HG02981 (cell line): ENCODE measurements around the gene NR2C2.
A peak's percentile ranks its signal among the peaks of the same experiment; 100 is the strongest.

Experiments
- ATAC-seq: cut with Tn5 transposase; IDR thresholded peaks from one replicate; pipeline ENCODE4 v1.9.1; 2021; ENCODE audit warnings: mild to moderate bottlenecking, moderate library complexity; ENCODE audit not compliant: unreplicated experiment

NR2C2 gene

DNA sequence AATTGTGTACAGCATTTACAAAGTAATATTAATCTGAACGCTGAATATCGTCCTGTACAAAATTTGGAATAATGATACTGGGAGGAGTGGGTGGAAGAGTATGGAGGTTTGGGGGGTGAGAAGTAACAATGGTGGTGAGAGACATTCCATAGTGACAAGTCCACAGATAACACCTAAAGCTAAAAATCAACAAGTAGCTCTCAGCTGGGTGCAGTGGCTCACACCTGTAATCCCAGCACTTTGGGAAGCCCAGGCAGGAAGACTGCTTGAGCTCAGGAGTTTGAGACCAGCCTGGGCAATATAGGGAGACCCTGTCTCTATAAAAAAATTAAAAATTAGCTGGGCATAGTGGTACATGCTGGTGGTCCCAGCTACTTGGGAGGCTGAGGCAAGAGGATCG, 112.6 kb downstream of the NR2C2 start:
- ATAC-seq, result no peak

DNA sequence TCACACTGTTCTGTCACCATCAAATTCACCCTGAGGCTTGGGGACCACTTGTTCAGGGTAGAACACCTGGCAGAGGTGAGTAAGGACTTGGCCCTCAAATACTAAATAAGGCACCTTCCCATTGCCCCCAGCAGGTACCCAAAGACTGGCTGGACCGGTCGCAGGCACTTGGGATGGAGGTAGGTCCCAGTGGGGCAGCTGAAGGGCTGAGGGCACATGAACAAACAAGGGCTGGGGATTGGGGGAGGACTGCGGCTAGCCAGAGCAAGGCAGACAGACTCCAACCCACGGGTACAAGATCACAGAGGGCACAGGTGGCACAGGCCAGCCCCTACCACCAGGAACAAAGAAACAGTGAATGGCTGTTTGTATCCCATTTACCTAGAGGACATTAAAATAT, 115.9 kb downstream of the NR2C2 start:
- no peak for ATAC-seq

DNA sequence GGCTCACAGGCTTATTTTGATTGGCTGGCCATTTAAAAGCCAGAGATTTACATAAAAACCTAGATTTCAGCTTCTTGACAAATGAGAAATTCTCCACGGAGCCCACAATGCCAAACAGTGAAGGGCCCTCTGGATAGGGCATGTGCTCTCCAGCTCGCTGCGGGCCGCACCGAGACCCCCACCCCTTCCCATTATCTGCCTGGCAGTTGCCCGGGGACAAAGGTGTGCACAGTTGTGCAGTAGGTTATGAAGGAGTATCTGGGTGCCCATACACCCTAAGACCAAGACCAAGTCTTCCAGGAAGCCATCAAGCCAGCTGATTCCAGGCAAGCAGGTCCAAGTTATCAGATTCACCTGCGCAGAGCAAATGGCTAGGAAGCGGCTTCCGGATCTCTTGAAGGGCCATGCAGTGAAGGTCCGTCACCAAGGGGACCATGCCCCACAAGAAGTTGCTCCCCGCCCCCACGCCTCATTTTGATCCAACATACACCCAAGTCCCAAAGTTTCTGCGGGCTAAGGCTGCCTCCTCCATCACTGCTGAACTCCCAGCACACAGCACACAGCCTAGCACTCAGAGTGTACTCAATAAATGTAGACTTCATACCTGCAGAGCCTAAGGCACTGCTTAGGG, 116.4 kb downstream of the NR2C2 start:
- ATAC-seq, result no peak

DNA sequence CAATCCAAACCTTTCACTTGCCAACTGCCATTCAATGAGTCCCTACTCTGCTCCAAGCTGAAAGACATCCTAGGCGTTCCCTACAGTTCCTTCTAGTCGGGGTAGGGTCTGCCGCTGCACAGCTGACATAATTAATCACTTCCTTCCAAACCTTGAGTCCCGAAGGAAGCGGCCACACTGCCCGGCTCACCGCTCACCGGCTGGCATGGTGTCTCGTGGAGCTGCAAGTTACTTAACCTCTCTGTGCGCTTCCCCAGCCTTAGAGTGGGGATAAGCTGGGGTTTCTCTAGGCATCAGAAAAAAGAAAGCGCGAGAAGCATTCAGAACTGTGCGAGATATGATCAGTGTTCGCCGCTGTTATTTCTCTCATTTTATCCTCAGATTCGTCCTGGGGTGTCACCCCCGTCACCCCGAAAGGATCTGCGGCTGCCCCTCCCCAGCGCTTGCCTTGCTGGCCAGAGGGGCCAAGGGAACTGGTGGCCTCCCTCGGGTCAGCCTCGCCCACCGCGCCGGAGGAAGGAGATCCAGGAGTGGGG, 117.0 kb downstream of the NR2C2 start:
- peak; percentile 14 for ATAC-seq

DNA sequence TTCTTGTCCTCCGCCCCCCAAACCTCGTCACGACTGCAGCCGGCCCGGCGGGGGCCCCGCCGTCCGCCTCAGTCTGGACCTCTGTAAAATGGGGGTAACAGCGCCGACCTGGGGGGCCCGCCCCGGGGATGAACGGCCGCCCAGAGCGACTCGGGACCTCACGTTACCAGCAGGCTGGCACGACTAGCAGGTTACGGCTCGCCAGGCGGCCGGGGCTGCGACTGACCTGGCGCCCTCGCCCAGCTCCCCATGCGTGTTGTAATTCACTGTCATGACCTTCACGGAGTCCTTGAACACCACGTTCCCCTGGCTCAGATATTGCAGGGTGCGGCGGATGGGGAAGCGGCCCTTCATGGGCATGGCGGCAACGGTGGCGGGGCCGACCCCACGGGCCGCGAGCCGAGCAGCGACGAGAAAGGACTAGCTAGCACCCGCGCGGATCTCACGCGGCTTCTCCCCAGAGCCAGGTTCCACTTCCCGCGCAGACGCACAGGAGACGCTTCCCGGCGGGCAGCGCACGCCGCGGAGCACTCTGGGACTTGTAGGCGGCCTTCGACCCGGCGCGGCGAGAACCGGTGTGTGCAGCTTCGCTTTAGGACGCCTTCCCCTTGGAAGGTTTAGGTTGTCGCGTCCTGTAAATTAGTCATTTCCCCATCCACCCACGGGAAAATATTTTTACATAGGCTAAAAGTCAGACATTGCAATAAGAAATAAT, 117.6 kb downstream of the NR2C2 start, which contains the start of gene MRPS25:
MRPS25 (minus strand) TSS at position 481 of the 715 bp plus-strand sequence; CDS start at position 360, 121 bp downstream.
- peak; percentile 97 for ATAC-seq

DNA sequence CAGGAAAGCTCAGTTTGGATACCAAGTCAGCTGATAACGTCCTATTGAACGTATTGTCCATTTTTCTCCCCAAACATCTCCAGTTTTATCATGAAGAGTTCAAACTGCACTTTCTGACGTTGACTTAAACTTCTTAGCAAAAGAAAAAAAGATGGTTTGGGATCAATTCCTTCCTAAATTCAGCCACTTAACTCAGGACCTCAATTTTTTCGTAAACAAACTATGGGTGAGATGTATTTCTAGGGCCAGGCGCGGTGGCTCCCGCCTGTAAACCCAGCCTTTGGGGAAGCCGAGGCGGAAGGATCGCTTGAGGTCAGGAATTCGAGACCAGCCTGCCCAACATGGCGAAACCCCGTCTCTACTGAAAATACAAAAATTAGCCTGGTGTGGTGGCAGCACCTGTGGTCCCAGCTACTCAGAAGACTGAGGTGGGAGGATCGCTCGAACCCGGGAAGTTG, 118.2 kb downstream of the NR2C2 start:
- no peak for ATAC-seq

DNA sequence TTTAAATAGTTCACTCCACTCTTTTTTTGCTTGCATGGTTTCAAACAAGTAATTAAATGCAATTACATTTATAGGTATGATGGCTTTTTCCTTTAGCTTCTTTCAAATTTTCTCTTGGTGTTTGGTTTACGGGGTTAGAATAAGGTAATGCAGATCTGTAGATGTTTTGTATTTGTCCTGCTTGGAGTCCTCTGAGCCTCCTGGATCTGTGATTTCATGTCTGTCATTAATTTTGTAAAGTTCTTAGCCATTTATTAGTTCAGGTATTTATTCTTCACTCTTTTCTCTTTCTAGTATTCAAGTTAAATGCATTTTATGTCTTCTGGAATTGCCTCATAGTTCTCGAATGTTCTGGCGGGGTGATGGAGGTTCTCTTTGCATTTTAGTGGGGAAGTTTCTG, 119.1 kb downstream of the NR2C2 start:
- ATAC-seq, result no peak

DNA sequence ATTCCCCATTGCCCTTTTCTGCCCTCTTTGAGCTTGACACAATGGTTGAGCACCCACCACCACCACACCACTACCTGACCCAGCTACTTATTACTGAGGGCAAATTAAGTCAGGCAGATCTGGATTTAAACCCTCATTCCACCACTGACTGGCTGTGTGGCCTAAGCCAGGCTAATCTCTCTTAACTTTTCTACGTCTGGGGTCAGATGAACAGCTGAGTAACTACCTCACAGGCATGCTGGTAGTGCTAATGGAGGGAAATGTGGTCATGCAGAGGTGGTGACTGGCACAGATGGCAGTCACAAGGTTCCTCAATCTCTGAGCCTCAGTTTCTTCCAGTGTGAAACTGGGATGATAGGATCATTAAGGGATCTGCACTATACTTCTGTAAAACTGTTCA, 122.1 kb downstream of the NR2C2 start:
- ATAC-seq, result no peak

DNA sequence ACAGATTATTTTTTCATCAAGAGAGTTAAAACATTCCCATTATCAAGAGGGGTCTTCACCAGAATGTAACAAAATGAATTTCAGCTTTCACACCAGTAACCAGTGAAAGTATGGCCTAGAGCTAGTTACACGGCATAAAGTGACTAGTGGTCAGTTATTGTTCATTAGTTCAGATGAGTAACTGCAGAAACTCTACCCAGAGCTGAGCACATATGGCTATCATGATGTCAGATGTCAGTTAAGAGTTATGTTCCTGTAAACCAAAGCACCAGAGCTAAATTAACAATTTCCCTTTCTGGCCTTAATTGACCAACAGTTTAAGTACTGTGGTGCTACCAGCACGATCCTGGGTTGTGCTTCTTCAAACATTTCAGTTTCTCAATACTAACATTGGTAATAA, 124.3 kb downstream of the NR2C2 start:
- no peak for ATAC-seq

DNA sequence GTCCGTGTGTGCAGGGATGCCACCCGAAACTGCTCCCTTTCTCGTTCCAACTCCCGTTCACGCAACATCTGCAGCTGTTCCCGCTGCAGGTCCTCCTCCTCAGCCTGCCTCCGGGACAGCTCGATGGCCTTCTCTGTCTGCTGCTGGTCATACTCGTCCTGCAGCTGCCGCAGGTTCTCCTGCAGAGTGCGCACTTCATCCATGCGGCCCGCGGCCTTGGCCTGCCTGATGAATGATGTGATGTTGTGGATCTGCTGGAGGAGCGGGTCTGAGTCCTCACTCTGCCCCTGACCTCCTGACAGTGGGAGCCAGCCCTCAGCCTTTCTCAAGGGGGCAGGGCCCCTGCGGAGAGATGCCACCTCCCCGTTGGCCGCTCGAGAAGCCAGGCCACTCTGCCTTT, 127.1 kb downstream of the NR2C2 start:
- no peak for ATAC-seq

DNA sequence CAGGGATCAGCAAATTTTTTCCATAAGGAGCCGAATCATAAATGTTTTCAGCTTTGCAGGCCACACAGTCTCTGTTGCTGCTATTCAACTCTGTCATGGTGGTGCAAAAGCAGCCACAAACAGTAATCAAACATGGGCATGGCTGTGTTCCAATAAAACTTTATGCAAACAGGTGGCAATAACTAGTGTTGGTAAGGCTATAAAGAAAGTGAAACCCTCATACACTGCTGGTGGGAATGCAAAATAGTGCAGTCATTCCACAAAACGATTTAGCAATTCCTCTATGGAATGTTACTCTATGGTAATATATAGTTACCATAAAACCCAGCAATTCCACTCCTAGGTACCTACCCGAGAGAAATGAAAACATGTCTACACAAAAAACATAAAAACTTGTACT, 131.7 kb downstream of the NR2C2 start:
- ATAC-seq, result no peak

DNA sequence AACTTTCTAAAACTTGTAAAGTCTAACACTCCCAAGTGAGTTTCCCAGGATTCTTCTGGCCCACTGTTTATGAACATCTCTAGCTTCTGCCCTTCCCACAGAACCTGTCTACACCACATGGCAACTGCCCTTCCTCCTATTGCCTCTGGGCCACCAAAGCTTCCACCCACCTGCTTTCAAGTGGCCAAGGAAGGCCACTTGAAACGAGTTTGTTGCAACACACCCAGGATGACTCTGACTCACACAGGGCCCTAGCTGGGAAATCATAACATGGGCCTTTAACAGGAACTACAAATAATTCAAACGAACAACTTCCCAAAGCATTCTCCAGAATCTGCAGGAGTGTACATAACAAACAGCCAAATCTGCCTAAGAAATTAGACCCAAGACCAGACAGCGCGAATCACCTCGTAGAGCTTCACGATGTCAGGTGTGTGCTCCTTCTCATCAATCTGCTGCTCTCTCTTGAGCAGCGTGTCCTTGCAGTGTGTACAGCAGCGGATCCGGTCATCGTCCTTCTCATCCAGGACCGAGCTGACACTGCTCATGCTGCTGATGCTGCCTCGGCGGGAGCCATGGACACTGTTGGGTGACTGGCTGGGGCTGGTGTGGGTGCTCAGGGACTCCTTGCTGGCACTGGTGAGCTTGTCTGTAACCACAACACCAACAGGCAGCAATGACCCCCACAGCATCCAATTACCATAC, 134.7 kb downstream of the NR2C2 start:
- ATAC-seq, result no peak

DNA sequence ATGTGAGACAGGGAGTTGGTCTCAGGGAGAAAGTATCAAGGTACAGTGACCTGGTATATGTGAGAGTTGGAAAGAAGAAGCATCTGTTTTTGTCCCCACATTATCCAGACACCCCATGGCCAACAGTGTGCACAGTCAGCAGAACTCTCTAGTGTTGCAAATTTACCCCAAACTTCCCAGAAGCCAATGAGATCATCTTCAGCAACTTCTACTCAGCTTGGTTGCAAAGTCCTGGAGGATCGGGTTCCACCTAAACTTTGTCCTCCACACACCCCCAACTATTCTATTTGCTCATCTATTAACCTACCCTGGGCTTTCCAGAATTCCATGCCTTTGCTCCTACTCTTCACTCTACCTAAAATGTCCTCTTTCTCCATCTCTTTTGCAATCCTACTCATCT, 135.9 kb downstream of the NR2C2 start:
- no peak for ATAC-seq

DNA sequence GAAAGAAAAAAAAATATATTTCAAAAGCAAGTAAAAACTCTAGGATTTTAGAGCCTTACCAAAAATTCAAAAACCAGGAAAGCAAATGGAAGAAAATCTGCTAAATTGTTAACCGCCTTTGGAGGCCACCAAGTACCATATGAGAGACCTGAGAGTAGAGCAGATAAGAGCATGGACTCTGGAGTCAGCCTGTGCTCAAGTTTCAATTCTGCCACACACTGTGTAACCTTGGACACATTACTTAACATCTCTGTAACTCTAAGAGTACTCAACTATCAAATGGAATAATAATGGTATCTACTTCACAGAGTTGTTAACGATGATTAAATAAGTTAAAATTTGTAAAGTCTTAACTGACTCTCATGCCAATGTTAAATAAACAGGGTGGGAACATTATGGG, 138.9 kb downstream of the NR2C2 start:
- ATAC-seq, result no peak

DNA sequence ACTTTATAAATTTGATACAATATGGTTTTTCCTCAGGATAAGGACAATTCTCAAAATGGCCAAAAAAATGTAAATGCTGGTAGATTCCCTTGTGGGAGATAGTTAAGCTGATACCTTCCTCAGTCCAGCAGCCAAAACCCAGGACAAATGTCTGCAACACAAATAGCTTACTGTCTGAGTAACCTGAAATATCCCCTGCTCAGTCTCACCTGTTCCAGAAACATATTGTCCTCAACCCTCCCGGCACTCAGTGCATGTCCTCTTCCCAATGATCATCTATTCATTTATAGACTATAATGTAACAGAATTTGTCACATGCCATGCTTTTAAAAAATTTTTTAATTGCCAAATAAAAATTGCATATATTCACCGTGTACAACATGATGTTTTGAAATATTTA, 139.3 kb downstream of the NR2C2 start:
- ATAC-seq, result no peak

DNA sequence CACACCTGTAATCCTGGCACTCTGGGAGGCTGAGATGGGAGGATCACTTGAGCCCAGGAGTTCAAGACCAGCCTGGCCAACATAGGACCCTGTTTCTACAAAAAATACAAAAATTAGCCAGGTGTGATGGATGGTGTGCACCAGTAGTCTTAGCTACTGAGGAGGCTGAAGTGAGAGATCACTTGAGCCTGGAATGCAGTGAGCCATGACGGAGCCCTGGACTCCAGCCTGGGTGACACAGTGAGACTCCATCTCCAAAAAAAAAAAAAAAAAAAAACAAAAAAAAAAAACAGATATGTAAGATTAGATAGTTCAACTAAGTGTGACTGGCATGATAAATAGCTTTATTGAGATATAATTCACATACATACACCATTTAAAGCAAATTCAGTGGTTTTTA, 141.8 kb downstream of the NR2C2 start:
- no peak for ATAC-seq

DNA sequence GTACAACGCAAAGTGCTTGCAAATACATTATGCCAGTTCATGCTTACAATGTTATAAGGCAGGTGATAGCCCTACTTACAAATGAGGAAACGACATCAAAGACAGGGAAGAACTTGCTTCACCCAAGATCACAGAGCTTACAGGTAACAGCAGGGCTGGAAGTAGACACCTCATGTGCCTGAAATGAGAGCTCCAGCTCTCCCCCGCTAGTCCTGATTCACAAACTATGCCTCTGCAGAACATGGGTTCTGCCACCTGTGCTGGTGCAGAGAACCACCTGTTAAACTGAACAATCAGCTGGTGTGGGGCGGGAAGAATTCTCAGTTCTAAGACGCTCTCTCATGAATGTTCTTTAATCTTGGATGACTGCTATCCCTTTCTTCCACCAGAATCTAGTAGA, 144.2 kb downstream of the NR2C2 start:
- ATAC-seq, result no peak

DNA sequence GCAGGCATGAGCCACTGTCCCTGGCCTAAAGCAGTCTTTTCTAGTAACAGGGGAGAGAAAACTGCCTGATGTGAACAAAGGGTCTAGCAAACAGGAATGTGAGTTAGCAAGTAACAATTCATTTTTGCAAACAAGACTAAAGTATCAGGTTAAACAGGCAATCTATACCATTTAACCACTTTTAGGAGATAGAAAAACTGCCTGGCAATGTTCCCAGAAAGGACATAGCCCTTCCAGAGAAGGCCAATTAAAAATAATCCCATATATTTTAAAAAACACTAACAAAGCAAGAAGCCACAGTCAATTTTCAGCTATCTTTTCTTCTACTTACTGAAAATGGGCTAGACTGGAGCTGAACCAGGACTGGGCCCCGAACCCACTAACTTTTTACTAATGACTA, 145.3 kb downstream of the NR2C2 start:
- ATAC-seq, result no peak

DNA sequence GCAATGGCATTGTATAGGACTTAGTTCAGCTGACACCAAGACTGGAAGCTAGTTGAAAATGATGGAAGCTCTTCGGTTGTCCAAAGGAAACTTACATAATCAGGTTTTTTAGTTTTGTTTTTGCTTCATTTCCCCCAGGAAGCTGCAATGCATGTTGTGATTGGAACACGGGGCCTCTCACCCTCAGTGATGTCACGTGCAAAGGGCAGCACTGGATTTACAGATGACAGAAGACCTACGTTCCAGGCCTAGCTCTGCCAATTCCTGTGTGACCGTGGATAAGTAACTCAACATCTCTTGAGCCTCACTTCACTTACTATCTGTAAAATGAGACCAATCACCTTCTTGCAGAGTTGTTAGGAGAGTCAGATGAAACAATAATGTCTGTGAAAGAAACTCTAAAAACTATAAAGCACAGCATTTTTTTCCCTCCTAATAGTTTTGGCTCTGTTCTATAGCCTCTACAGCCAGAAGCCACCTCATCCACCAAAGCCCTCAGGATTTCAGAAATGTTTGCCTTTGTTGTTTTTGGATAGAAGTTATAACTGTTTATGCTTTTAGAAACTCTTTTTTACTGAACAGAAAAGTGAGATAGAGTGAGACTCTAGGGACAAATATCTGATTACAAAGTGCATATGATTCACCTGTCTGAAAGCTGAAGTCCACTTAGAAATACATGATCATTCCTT, 146.9 kb downstream of the NR2C2 start:
- no peak for ATAC-seq

DNA sequence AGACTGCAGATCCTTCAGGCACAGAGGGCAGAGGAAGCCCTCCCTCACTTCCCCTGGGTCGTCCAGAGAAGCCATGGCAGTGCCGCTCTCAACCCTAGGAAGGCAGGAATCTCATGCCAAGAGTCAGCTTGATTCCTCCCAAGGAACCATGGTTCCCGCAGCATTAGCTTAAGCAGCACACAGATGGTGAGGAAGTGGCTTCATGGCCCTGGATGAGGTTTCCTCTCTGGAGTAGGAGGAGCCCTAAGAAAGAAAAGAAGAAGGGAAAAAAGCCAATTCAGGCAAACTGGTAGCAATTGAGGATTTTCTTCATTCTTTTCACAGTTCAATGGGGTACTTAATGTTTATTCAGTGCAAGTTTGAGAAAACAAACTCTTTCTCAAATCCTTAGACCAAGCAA, 148.7 kb downstream of the NR2C2 start:
- ATAC-seq, result no peak

DNA sequence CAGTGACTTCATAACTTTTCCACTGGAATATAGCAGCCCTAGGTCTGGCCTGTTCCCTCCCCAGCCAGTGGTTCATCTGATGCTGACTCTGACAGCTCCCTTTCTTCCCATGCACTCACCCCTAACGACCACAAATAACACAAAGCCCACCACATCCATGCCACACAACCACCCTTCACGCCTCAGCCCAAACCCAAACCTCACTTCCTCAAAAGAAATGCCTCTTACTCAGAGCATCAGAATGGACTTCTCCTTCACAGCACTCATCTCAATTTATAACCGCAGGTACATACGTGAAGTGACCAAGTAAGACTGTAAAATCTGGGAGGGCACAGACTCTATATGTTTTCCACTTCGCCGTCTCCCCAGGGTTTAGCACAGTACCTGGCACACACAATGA, 150.5 kb downstream of the NR2C2 start:
- ATAC-seq, result no peak
